NCI-H1048 (cell line): Measurements from ENCODE around the gene GBP3.
"Not testable (repeated sequence)": the region's sequence is repeated elsewhere in the genome, so short reads cannot be mapped to it uniquely, and the experiment has no call there.

Experiments used
- DNase-seq: peaks from one replicate; lab custom pipeline; 2025; lab: John Stamatoyannopoulos, UW

GBP3 gene

GRCh38 chr1:89022167-89022959 is at the start of gene GBP3:
Gene GBP3, minus strand, starts transcription at chr1:89022866. Its CDS starts 2,145 bp downstream, at chr1:89020721.
- no peak for DNase-seq

DNA sequence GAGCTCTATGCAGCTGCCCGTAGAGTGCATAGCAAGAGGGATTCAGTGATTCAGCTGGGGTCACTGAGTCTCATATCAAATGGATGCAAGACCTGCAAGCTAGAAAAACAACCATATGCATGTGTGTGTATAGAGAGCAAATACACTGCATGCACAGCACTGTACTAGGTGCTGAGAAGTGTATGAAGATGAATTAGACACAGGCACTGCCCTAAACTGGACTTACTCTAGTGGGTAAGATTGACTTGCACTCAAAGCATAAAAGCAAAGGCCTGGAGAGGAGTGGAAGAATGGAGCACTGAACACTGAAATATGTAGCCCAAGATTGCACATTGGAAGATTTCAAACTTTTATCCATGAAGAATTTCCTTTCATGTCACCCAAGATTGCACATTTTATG is 47.8 kb upstream of the GBP3 start:
- DNase-seq = no peak

DNA sequence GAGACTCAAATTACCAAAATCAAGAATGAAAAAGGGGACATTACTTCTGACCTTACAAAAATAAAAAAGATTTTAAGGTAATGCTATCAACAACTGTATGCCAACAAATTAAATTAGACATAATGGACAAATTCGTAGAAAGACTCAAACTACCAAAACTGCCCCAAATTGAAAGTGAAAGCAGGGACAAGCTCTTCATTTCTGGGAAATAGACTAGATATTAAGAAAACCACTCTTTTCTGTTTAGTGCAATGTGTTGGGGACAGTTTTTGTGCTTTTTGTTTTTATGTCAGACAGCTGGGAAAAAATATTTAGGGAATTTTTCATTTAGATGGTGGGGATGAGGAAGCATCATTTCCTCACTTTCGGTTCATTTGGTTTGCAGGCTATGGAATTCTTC is 47.3 kb upstream of the GBP3 start:
- no peak for DNase-seq

GRCh38 chr1:89068291-89068690 is 45.6 kb upstream of the GBP3 start:
- DNase-seq = no peak

- no peak for DNase-seq
Measured at GRCh38 chr1:89065079-89065868, 42.6 kb upstream of the GBP3 start, which contains the start of gene GBP1. Gene GBP1, minus strand, starts transcription at chr1:89065208. Its CDS starts 1,974 bp downstream, at chr1:89063234.

- no peak for DNase-seq
Measured at GRCh38 chr1:89064632-89065031, 42.0 kb upstream of the GBP3 start.

DNA sequence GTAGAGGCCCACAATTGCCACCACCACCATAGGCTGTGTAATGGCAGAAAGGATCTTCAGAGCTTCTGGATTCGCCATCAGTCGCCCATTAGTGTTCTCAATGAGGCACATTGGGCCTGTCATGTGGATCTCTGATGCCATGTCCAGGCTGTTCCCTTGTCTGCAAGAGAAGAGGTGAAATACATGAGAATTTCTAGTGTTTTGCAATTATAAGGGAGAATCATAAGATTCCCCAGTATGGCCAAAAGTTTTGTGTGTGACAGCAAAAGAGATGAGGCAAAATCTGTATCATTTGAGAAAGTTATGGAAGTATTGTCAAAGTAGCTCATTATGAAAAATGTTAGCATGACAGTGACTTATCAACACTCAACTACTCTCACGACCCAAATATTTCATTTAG is 40.4 kb upstream of the GBP3 start:
- no peak for DNase-seq

DNA sequence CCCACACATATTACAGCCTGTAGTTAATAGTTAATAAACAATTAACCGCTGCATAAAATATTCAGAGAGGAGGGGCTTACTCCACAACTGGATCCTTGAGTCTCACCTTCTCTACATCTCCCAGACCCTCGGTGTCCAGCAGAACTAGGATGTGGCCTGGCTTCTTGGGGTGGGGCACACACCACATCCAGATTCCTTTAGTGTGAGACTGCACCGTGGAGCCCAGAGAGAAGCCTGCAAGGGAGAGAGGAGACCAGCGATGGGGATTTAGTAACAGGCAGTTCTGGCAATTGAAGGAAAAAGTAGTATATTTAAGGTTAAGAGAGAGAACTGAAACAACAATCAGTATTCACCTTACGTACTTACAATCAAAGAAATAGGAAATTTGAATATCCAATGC is 37.4 kb upstream of the GBP3 start:
- DNase-seq = no peak

DNA sequence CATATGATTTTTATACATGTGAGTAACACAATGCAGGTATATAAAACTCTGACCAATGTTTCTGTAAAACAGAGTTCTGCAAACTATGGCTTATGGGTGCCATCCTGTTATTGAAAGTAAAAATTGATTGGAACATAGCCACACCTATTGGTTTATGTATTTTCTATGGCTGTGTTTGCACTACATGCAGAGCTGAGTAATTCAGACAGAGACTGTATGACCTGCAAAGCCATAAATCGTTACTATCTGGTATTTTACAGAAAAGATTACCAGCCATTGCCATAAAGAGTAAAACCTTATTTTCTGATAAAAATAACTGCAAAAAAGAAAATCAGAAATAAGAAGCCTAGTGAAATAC is 29.3 kb upstream of the GBP3 start:
- DNase-seq = no peak

GRCh38 chr1:89051300-89051954 is 28.8 kb upstream of the GBP3 start:
- DNase-seq = no peak

- DNase-seq = no peak
Measured at GRCh38 chr1:89050649-89051033, 28.0 kb upstream of the GBP3 start.

DNA sequence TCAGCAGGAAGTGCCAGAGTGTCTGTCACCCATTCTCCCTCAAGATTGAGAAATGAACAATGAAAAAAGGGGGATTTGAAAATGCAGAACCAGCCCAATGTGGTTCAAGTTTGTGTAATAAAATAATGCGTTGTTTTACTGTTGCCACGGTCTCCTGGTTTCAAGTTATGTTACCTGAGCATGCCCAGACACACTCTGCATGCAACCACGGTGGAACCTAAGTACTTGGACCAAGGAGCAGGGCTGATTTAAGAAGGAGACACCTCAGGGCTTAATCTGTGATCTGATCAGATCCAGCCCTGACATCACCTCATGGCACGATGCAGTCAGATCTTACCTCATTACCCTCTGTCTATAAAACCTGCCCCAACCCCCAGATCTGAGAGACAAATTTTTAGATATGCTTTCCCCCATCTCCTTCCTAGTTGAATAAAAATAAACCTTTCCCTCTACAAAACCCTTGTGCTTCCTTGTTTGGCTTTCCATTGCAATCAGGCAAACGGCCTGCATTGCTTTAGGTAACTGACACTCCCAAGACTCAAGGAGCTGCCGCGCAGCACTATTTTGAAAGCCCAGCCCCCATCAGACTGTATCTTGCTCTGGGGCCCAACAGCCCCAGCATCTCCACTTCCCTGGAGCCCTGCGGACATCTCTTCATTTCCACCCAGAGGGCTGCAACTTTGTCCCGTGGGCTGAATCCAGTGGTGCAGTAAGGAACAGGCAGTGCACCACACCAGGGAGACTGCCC is 27.4 kb upstream of the GBP3 start:
- not testable (repeated sequence) for DNase-seq

GRCh38 chr1:89049187-89049586 is 26.5 kb upstream of the GBP3 start:
- DNase-seq = not testable (repeated sequence)

DNA sequence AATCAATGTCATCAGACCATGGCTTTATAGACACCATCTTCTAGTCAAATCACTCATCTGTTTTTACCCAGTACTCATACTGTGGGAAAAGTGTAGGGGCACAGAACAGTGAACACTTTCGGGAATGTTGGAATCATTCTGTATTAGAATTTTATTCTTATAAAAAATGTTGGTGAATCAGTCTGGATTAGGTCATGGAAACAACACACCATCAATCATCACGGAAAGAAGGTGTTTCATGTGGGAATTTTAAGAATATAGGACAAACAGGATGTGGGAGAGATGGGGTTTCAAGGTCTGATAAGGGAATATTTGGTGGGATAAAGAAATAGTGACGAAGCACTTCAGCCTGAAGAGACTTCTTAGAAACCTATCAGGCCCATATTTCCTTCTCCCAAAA is 25.1 kb upstream of the GBP3 start:
- DNase-seq = no peak

DNA sequence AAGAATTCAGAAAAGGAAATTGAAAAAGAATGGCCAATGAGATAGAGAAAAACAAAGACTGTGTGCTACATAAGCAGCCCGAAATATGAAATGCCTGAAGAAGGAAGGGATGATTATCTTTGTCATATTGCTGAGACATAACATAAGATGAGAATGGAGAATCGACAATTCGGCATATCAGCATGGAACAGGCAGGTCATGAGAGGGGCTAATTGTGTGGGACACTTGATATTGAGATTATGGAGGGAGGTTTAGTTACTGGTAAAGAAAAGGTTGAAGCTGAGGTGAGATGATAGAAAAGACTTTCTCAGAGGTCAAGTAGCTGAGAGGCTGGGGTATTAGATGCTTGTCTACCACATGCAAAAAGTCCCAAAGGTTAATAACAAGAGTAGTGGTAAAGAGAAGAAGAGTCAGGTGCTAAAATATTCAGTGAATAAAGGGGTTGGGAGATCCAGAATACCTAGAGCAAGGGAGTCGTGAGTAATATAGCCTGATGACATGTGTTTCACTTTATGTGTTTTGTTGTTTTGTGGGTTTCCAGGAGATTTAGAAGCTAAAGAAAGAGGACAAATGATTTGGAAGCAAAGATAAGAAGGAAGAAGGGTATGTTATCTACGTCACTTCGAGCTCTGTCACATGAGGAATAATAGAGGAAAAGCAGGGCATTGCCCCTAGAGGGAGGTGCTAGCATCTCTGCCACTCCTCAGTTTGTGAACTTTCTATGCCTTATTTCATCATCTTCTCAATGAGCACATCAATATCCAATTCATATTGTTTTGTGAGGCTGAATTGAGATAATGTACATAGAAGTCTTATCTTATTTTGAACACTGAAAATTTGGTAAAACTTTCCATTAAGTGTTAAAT is 23.9 kb upstream of the GBP3 start:
- not testable (repeated sequence) for DNase-seq

GRCh38 chr1:89044970-89045721 is 22.5 kb upstream of the GBP3 start:
- no peak for DNase-seq

GRCh38 chr1:89043940-89044339 is 21.3 kb upstream of the GBP3 start:
- DNase-seq = no peak

- no peak for DNase-seq
Measured at GRCh38 chr1:89042491-89042890, 19.8 kb upstream of the GBP3 start.

DNA sequence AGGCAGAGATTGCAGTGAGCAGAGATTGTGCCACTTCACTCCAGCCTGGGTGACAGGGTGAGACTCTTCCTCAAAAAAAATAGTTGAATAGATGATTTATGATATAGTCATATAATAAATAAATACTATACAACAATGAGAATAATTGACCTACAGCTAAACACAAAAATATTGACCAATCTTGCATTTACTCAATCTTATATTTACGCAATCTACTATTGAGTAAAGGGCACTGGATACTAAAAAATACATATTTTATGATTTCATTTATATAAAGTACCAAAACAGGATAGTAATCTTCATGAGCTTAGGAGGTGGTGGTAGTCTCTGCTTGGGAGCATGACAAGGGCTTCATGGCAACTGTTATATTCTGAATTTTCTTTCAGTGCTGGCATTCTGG is 19.1 kb upstream of the GBP3 start:
- DNase-seq = no peak

- no peak for DNase-seq
Measured at GRCh38 chr1:89041119-89041641, 18.5 kb upstream of the GBP3 start.
